RCC 7860 (cell line): ENCODE measurements around the gene TTYH1.

Experiments used
- DNase-seq: peaks from one replicate; pipeline ENCODE4 v3.0.0-alpha.2; 2015; ENCODE audit warnings: low spot score
- FAIRE-seq: peaks from 2 replicates; lab custom pipeline; 2012; peaks lifted over from hg19 to GRCh38; lab: Jason Lieb, UNC

TTYH1 gene

GRCh38 chr19:54391589-54392061 lies 23.6 kb upstream of the TTYH1 start:
- FAIRE-seq (no peak), DNase-seq (no peak)

GRCh38 chr19:54392105-54392504 lies 23.2 kb upstream of the TTYH1 start:
- no peak for DNase-seq
- FAIRE-seq, result no peak

GRCh38 chr19:54393381-54393780 lies 21.9 kb upstream of the TTYH1 start:
- no peak for FAIRE-seq
- DNase-seq, result no peak

- DNase-seq (no peak), FAIRE-seq (no peak)
Measured at GRCh38 chr19:54395685-54396084, 19.6 kb upstream of the TTYH1 start.

GRCh38 chr19:54399189-54399588 lies 16.1 kb upstream of the TTYH1 start:
- DNase-seq (no peak), FAIRE-seq (no peak)

GRCh38 chr19:54400913-54401312 lies 14.4 kb upstream of the TTYH1 start:
- FAIRE-seq (no peak), DNase-seq (no peak)

GRCh38 chr19:54403054-54403453 lies 12.2 kb upstream of the TTYH1 start:
- no peak for DNase-seq
- no peak for FAIRE-seq

- DNase-seq (no peak), FAIRE-seq (no peak)
Measured at GRCh38 chr19:54405628-54406027, 9.6 kb upstream of the TTYH1 start.

GRCh38 chr19:54407780-54408179 lies 7.5 kb upstream of the TTYH1 start:
- FAIRE-seq (no peak), DNase-seq (no peak)

- no peak for FAIRE-seq
- DNase-seq, result no peak
Measured at GRCh38 chr19:54408456-54409026, 6.7 kb upstream of the TTYH1 start.

GRCh38 chr19:54411033-54411432 lies 4.2 kb upstream of the TTYH1 start:
- no peak for DNase-seq
- FAIRE-seq, result no peak

- FAIRE-seq (no peak), DNase-seq (no peak)
Measured at GRCh38 chr19:54412877-54413276, 2.4 kb upstream of the TTYH1 start.

- FAIRE-seq (no peak), DNase-seq (no peak)
Measured at GRCh38 chr19:54414156-54414555, 1.1 kb upstream of the TTYH1 start.

GRCh38 chr19:54415901-54416673 lies 823 bp downstream of the TTYH1 start:
- FAIRE-seq (no peak), DNase-seq (no peak)

- FAIRE-seq (no peak), DNase-seq (no peak)
Measured at GRCh38 chr19:54416695-54417491, 1.6 kb downstream of the TTYH1 start.

GRCh38 chr19:54418030-54418929 lies 3.0 kb downstream of the TTYH1 start:
- FAIRE-seq (no peak), DNase-seq (no peak)

- FAIRE-seq (no peak), DNase-seq (no peak)
Measured at GRCh38 chr19:54418930-54419800, 3.9 kb downstream of the TTYH1 start.

- DNase-seq, result no peak
- FAIRE-seq, result no peak
Measured at GRCh38 chr19:54420068-54420382, 4.8 kb downstream of the TTYH1 start.

GRCh38 chr19:54420383-54421168 lies 5.3 kb downstream of the TTYH1 start:
- DNase-seq (no peak), FAIRE-seq (no peak)
